ENCODE results near the gene TEX35. TPM values are rescaled to one million over a fixed set of nuclear protein-coding genes. Genes with fewer than 3 reads are reported as not detected.

TEX35 gene
- polyA plus RNA-seq, 1 donor from 2014 or later: not detected

GRCh38 chr1:178488393-178488792 lies 24.5 kb upstream of the TEX35 start:
- peaks cover 5% of the 10 kb centered on the region for H3K36me3 Mint-ChIP-seq
- H3K27me3 Mint-ChIP-seq: peaks cover 3% of the 10 kb centered on the region
- peak overlapping the region in 1 of 4 donors; percentile 30 for H3K4me3 Mint-ChIP-seq
- peaks cover 7 to 18% (median 10%) of the 10 kb centered on the region in 3 donors for H3K4me1 Mint-ChIP-seq
- no peaks in the 10 kb centered on the region for H3K9me3 Mint-ChIP-seq
- H3K27ac Mint-ChIP-seq: peak overlapping the region in 1 of 3 donors; percentile 70

DNA sequence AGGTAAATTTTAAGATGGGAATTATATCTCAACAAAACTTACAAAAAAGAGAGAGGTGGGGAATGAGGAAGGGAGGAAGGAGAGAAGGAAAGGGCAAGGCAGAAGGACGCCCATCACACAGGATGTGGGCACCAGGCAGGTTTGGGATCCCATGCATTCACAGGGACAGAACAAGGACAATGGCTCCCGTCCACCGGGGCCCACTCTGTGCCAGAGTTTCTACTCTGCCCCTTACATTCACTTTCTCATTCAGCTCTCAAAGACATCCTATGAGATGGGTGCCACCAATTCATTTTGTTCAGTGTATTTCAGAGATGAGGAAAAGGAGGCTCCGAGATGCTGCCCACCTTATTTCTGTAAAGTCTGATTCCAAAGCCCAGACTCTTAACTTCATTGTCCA lies 23.5 kb upstream of the TEX35 start:
- Mint-ChIP-seq H3K27ac (no peak overlapping the region), H3K4me3 (no peak overlapping the region), H3K4me1 (peaks cover 7 to 18% (median 10%) of the 10 kb centered on the region in 3 donors), H3K36me3 (peaks cover 3% of the 10 kb centered on the region), H3K9me3 (no peaks in the 10 kb centered on the region), H3K27me3 (peaks cover 2% of the 10 kb centered on the region)

GRCh38 chr1:178490136-178490535 lies 22.8 kb upstream of the TEX35 start:
- Mint-ChIP-seq H3K4me1 (peaks cover 7 to 13% (median 10%) of the 10 kb centered on the region in 3 donors), H3K36me3 (peaks cover 3% of the 10 kb centered on the region), H3K27ac (no peak overlapping the region), H3K4me3 (no peak overlapping the region), H3K27me3 (peaks cover 2% of the 10 kb centered on the region), H3K9me3 (no peaks in the 10 kb centered on the region)

- peaks cover 0 to 5% (median 4%) of the 10 kb centered on the region in 3 donors for H3K4me1 Mint-ChIP-seq
- H3K27me3 Mint-ChIP-seq: peaks cover 4% of the 10 kb centered on the region
- no peak overlapping the region for H3K27ac Mint-ChIP-seq
- H3K9me3 Mint-ChIP-seq: no peaks in the 10 kb centered on the region
- peaks cover 3% of the 10 kb centered on the region for H3K36me3 Mint-ChIP-seq
- no peak overlapping the region for H3K4me3 Mint-ChIP-seq
These were observed 21.9 kb upstream of the TEX35 start for GRCh38 chr1:178490967-178491366.

- Mint-ChIP-seq H3K27me3 (peaks cover 4% of the 10 kb centered on the region), H3K27ac (no peak overlapping the region), H3K36me3 (peaks cover 3% of the 10 kb centered on the region), H3K4me1 (peaks cover 0 to 5% (median 3%) of the 10 kb centered on the region in 3 donors), H3K4me3 (no peak overlapping the region), H3K9me3 (no peaks in the 10 kb centered on the region)
These were observed 21.2 kb upstream of the TEX35 start for GRCh38 chr1:178491721-178492120.

- peaks cover 4% of the 10 kb centered on the region for H3K27me3 Mint-ChIP-seq
- no peak overlapping the region for H3K27ac Mint-ChIP-seq
- H3K36me3 Mint-ChIP-seq: peaks cover 3% of the 10 kb centered on the region
- peaks cover 0 to 3% (median 0%) of the 10 kb centered on the region in 3 donors for H3K4me1 Mint-ChIP-seq
- no peak overlapping the region for H3K4me3 Mint-ChIP-seq
- no peaks in the 10 kb centered on the region for H3K9me3 Mint-ChIP-seq
These were observed 20.6 kb upstream of the TEX35 start for GRCh38 chr1:178492341-178492740.

DNA sequence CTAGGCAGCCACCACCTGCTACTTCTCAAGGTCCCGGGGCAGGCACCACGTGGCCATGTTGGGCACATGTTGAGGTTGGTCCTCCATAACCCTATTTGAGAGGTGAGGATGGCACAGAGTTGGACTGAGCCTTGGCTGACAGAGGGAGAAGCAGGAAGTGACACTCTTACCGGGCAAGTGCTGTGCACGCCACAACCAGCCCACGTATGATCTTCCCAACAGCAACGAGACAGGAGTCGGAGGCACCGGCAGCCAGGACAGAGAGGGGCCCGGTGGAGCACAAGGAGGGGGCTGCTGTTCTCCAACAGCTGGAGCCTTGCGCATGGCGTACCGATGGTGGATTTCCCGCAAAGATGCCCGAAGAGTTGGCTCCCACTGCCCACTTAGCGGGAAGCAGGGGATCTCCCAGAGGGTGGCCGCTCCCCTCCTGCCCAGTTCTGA lies 19.6 kb upstream of the TEX35 start:
- Mint-ChIP-seq H3K9me3 (no peaks in the 10 kb centered on the region), H3K27ac (no peak overlapping the region), H3K4me3 (no peak overlapping the region), H3K27me3 (peaks cover 4% of the 10 kb centered on the region), H3K36me3 (peaks cover 3% of the 10 kb centered on the region), H3K4me1 (no peaks in the 10 kb centered on the region)

GRCh38 chr1:178494569-178494971 lies 18.3 kb upstream of the TEX35 start:
- Mint-ChIP-seq H3K4me1 (no peaks in the 10 kb centered on the region), H3K27me3 (peaks cover 2% of the 10 kb centered on the region), H3K27ac (no peak overlapping the region), H3K4me3 (no peak overlapping the region), H3K9me3 (no peaks in the 10 kb centered on the region), H3K36me3 (peaks cover 1% of the 10 kb centered on the region)

DNA sequence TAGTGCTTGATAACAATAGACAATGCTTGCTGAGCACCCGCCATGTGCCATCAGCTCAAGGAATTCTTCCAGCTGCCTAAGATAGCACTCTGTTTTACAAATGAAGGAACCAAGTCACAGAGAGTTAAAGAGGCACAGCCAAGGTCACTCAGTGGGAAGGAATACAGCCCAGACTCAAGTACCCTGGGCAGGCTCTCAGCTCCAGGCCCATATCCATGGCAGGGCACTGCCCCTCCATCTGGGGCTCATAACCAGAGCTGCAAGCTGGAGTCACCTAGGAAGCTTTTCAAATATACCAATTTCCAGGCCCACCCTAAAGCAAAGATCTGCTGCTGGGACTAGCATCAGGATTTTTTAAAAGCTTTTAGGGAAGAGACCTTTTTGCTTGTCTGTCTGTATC lies 17.8 kb upstream of the TEX35 start:
- H3K9me3 Mint-ChIP-seq: no peaks in the 10 kb centered on the region

DNA sequence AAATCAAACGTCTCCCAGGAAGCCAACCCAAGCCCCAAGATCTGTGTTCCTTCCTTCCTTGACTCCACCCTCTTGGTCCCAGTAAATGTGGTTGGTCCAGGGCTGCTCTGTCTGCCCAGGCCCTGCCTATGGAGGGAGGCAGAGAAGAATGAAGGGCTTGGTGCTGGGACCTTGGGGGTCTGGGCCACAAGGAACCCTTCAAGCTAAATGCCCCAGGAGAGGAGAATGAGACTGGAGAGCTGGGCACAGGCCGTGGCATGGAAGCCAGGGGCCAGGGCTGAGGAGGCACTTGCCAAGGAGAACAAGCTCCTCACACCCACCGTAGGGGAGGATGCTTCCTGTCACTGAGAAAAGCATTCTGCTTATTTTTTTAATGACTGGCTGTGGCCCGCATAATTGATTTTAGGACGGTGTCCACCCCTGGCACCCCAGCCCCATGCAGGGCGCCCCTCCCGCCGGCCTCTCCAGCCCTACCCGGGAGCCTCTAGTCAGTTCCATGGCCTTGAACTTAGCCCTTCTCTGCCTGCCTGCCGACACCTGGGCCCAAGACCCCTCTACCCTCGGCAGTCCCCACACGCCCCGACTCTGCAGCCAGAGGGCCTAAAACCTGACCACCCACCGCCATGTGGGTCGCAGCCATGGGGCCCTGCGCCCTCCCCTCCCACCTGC lies 17.0 kb upstream of the TEX35 start:
- peaks cover 1% of the 10 kb centered on the region for H3K36me3 Mint-ChIP-seq
- no peak overlapping the region for H3K27ac Mint-ChIP-seq

More for the DNA sequence above, 17.8 kb upstream of the TEX35 start:
- no peak overlapping the region for H3K27ac Mint-ChIP-seq
- H3K27me3 Mint-ChIP-seq: peaks cover 2% of the 10 kb centered on the region
- no peak overlapping the region for H3K4me3 Mint-ChIP-seq
- H3K36me3 Mint-ChIP-seq: peaks cover 1% of the 10 kb centered on the region
- H3K4me1 Mint-ChIP-seq: no peaks in the 10 kb centered on the region

DNA sequence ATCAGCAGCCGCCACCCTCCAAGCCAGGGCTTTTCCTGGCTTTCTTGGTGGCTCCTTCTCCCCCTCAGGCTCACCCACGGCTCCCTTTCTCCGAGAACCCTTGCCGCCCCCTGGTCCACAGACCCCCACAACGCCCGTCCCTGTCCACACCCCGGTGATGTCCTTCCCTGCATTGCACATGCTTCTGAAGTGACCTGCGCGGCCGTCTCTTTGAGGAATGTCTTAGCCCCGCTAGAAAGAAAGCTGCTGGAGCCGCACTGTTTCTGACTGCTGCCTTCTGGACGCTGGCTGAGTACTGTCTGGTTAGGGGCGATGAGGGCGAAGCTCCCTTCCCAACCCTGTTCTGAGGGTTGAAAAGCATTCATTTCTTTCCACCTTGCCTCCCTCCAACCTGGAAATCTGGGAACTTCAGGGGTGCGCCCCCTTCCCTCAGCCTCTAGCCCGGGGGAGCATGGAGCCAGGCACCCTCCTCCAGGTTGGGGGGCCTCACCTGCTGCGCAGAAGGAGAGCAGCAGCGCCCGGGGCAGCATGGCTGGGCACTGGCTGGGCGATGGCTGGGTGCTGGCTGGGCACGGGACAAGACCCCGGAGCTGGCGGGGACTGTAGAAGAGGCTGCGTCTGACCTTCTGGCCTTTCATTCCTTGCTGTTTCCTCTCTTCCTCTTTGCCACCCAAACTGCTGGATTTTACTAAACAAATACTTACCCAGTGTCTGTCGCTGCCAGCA lies 16.3 kb upstream of the TEX35 start, which contains the start of gene CLEC20A:
CLEC20A (minus strand) TSS at position 555 of the 726 bp plus-strand sequence; CDS start at position 530, 25 bp downstream.
- H3K36me3 Mint-ChIP-seq: peaks cover 1% of the 10 kb centered on the region
- H3K4me1 Mint-ChIP-seq: no peaks in the 10 kb centered on the region
- no peak within 1 kb of the TSS for H3K27ac Mint-ChIP-seq
- no peak within 1 kb of the TSS for H3K4me3 Mint-ChIP-seq
- H3K27me3 Mint-ChIP-seq: peaks cover 2% of the 10 kb centered on the region
- H3K9me3 Mint-ChIP-seq: no peaks in the 10 kb centered on the region

More for the DNA sequence above, 17.0 kb upstream of the TEX35 start:
- Mint-ChIP-seq H3K4me3 (no peak overlapping the region), H3K4me1 (no peaks in the 10 kb centered on the region), H3K27me3 (peaks cover 2% of the 10 kb centered on the region), H3K9me3 (no peaks in the 10 kb centered on the region)

DNA sequence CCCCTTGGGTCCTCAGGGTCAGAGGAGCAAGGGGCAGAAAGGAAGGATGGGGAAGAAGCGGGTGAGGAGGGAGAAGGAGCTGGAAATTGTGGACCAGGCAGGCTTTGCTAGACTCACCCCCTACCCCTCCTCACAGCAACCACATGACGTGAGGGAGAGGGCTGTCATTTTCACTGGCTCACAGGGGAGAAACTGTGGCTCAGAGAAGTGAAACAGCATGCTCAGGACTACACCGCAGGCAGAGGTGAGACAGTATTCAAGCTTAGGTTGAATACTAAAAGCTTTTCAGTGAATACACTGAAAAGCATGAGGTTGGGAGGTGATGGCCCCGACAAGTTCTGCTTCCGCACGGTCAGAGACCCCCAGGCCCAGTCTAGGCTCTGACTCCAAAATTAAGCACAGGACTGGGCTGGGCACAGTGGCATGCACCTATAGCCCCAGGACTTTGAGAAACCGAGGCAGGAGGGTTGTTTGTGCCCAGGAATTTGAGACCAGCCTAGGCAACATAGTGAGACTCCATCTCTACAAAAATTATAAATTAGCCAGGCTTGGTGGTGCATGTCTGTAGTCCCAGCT lies 14.9 kb upstream of the TEX35 start:
- no peak overlapping the region for H3K27ac Mint-ChIP-seq

GRCh38 chr1:178498896-178499675 lies 13.8 kb upstream of the TEX35 start:
- Mint-ChIP-seq H3K27me3 (peaks cover 7% of the 10 kb centered on the region), H3K36me3 (no peaks in the 10 kb centered on the region), H3K4me1 (no peaks in the 10 kb centered on the region), H3K9me3 (no peaks in the 10 kb centered on the region), H3K4me3 (no peak overlapping the region), H3K27ac (no peak overlapping the region)

More for the DNA sequence above, 14.9 kb upstream of the TEX35 start:
- Mint-ChIP-seq H3K27me3 (peaks cover 3% of the 10 kb centered on the region), H3K4me3 (no peak overlapping the region), H3K4me1 (no peaks in the 10 kb centered on the region), H3K9me3 (no peaks in the 10 kb centered on the region), H3K36me3 (peaks cover 1% of the 10 kb centered on the region)

GRCh38 chr1:178500091-178500770 lies 12.7 kb upstream of the TEX35 start:
- no peaks in the 10 kb centered on the region for H3K4me1 Mint-ChIP-seq

More at GRCh38 chr1:178500091-178500770, 12.7 kb upstream of the TEX35 start:
- peaks cover 11% of the 10 kb centered on the region for H3K27me3 Mint-ChIP-seq
- no peak overlapping the region for H3K4me3 Mint-ChIP-seq
- H3K27ac Mint-ChIP-seq: no peak overlapping the region
- no peaks in the 10 kb centered on the region for H3K9me3 Mint-ChIP-seq
- no peaks in the 10 kb centered on the region for H3K36me3 Mint-ChIP-seq
